GM18502 (cell line): Measurements from ENCODE around the gene SLC37A1.
A peak's percentile ranks its signal among the peaks of the same experiment; 100 is the strongest.
"Not testable (repeated sequence)": the region's sequence is repeated elsewhere in the genome, so short reads cannot be mapped to it uniquely, and the experiment has no call there.

Source experiments
- ATAC-seq: cut with Tn5 transposase; IDR thresholded peaks from one replicate; pipeline ENCODE4 v1.9.1; 2021; ENCODE audit warnings: mild to moderate bottlenecking; ENCODE audit not compliant: unreplicated experiment, poor library complexity

The SLC37A1 gene

GRCh38 chr21:42513151-42513984 lies at the start of gene SLC37A1:
Gene SLC37A1 (plus strand): TSS chr21:42513852. CDS start chr21:42518455, 4,603 bp downstream.
- ATAC-seq: peak; percentile 60

GRCh38 chr21:42463861-42464515 lies 49.7 kb upstream of the SLC37A1 start:
- ATAC-seq: no peak

- peak; percentile 43 for ATAC-seq
These were observed 48.4 kb upstream of the SLC37A1 start for GRCh38 chr21:42465008-42465802.

- ATAC-seq: no peak
These were observed 47.9 kb upstream of the SLC37A1 start for GRCh38 chr21:42465803-42466127.

GRCh38 chr21:42466700-42467099 lies 47.0 kb upstream of the SLC37A1 start:
- no peak for ATAC-seq

- no peak for ATAC-seq
These were observed 46.3 kb upstream of the SLC37A1 start for GRCh38 chr21:42467140-42467983.

- no peak for ATAC-seq
These were observed 45.0 kb upstream of the SLC37A1 start for GRCh38 chr21:42468491-42469131.

- peak; percentile 49 for ATAC-seq
These were observed 44.4 kb upstream of the SLC37A1 start for GRCh38 chr21:42469272-42469671.

GRCh38 chr21:42469726-42470125 lies 43.9 kb upstream of the SLC37A1 start:
- ATAC-seq: not testable (repeated sequence)

GRCh38 chr21:42471206-42471605 lies 42.4 kb upstream of the SLC37A1 start:
- ATAC-seq: no peak

- ATAC-seq: no peak
These were observed 41.8 kb upstream of the SLC37A1 start for GRCh38 chr21:42471716-42472330.

- ATAC-seq: no peak
These were observed 41.1 kb upstream of the SLC37A1 start for GRCh38 chr21:42472521-42472920.

GRCh38 chr21:42473498-42474042 lies 40.1 kb upstream of the SLC37A1 start:
- ATAC-seq: no peak

- peak; percentile 69 for ATAC-seq
These were observed 39.4 kb upstream of the SLC37A1 start for GRCh38 chr21:42474043-42474831.

- no peak for ATAC-seq
These were observed 38.6 kb upstream of the SLC37A1 start for GRCh38 chr21:42475036-42475435.

- no peak for ATAC-seq
These were observed 37.9 kb upstream of the SLC37A1 start for GRCh38 chr21:42475526-42476387.
